Gastroesophageal sphincter (tissue), 3 donors: ENCODE measurements around the gene ZNF3.

ENCODE experiments used
- EP300 ChIP-seq: sonication (generic); formaldehyde crosslinking; IDR thresholded peaks from one replicate; pipeline ENCODE4 v1.6.1; 2017; ENCODE audit warnings: antibody characterized with exemption, mild to moderate bottlenecking
- POLR2A ChIP-seq, 2 donors: fragments of 450-650 bp; IDR thresholded peaks; one replicate each; pipeline ENCODE4 v1.6.1; 2017; ENCODE audit warnings: antibody characterized with exemption in 2 of 2, mild to moderate bottlenecking in 2 of 2, moderate library complexity in 1 of 2
- POLR2AphosphoS5 ChIP-seq: sonication (generic); formaldehyde crosslinking; IDR thresholded peaks from one replicate; pipeline ENCODE4 v1.6.1; 2017; ENCODE audit warnings: antibody characterized with exemption
- TF ChIP-seq, protein P1 (sequence below), 4 experiments: fragments of 200-600 bp in 2 of 4; fragments of 450-650 bp in 2 of 4; sonication (generic) in 1 of 4; IDR thresholded peaks; one replicate each; pipeline ENCODE4 v1.5.1; 2017 to 2019; ENCODE audit warnings: antibody characterized with exemption in 4 of 4, mild to moderate bottlenecking in 2 of 4, moderate library complexity in 2 of 4

- no peak for TF ChIP-seq EP300
- TF ChIP-seq, protein P1, sequence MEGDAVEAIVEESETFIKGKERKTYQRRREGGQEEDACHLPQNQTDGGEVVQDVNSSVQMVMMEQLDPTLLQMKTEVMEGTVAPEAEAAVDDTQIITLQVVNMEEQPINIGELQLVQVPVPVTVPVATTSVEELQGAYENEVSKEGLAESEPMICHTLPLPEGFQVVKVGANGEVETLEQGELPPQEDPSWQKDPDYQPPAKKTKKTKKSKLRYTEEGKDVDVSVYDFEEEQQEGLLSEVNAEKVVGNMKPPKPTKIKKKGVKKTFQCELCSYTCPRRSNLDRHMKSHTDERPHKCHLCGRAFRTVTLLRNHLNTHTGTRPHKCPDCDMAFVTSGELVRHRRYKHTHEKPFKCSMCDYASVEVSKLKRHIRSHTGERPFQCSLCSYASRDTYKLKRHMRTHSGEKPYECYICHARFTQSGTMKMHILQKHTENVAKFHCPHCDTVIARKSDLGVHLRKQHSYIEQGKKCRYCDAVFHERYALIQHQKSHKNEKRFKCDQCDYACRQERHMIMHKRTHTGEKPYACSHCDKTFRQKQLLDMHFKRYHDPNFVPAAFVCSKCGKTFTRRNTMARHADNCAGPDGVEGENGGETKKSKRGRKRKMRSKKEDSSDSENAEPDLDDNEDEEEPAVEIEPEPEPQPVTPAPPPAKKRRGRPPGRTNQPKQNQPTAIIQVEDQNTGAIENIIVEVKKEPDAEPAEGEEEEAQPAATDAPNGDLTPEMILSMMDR (IDR thresholded peaks at IDR 0.05), result no peak
- no peak for TF ChIP-seq POLR2AphosphoS5
- no peak for TF ChIP-seq POLR2A (IDR thresholded peaks at IDR 0.05)
These were observed 19.9 kb downstream of the ZNF3 start for GRCh38 chr7:100061518-100062193.
